COLO829 (cell line): Measurements from ENCODE around the gene LIX1L.

Source experiments
- DNase-seq: peaks from one replicate; pipeline ENCODE4 v3.0.0; 2012; ENCODE audit warnings: low spot score

The LIX1L gene

DNA sequence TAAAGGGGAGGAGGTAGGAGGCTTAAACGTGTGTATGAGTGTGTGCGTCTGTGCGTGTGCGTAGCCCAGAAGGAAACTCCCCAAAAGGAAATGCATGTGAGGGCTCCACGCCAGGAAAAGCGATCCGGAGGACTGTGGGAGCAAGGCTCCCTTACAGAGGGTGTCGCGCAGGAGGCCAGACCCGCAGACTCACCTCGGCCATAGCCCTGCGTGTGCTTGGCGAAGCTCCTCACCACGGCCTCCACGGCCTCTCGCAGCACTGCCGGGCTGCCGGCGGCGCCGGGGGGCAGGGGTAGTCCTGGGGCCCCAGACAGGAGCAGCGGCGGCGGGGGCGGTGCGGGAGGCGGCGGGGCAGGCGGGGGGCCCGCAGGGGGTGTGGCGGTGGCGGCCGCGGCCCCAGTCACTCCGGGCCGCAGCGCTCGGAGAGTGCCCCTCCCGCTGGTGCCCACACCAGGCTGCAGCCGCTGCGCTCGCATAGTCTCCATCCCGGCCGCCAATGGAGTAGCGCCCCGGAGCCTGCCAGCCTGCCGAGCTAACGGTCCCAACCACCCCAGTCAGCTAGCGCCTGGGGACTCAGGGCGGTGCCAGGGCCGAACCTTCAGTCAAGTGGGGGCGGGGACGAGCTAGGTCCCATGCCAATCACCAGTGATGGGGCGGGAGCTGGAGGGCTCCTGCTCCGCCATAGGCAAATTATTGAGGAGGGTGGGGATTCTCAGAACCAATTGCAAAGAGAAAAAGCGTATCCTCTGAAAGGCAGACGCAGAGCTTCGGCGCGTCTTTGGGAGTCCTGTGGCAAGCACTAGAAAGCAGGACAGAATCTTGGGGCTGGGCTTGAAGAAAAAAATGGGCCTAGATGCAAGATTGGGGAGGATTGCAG lies at the start of gene LIX1L:
LIX1L (minus strand) TSS at position 575 of the 877 bp plus-strand sequence; CDS start at position 485, 90 bp downstream.
- DNase-seq, result peak; percentile 99

DNA sequence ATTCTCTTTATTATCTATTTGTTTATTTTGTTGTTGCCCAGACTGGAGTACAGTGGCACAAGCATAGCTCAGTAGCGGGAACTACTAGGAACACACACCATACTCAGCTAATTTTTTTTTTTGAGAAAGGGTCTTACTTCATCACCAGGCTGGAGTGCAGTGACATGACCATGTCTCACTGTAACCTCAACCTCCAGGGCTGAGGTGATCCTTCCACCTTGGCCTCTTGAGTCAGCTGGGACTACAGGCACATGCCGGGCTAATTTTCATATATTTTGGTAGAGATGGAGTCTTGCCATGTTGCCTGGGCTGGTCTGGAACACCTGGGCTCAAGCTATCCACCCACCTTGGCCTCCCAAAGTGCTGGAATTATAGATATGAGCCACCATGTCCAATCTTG lies 43.9 kb upstream of the LIX1L start:
- DNase-seq, result no peak

DNA sequence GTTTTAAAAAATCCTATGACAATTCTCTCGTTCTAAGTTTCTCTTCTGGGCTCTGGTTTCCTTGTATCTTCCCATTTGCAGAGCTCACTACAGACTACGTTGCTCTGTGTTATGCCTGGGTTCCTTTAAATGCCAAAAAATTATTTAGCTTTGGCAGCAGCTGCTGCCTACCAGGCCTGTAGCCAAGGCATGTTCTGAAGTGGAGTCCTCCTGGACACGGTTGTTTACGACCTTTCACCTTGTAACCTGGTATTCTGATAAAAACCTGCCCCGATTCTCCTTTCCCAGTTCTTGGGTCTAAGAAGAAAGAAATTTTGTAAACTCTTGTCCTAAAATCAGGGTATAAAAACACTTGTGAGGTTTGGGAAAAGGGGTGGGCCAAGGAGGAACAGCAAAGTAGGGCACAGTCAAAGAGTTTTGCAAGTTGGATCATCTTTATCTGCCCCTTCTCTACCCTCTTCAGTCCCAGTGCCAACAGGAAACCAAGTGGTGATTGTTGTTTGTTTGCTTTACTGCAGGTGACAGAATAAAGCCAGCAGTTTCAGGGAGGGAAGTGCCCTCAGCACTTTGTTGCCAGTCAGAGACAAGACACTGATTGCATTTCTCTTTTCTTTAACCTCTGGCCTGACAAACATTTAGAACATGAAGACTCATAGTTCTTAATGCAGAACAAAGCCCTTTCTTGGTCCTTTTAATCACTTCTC lies 41.7 kb upstream of the LIX1L start:
- DNase-seq, result no peak

GRCh38 chr1:145997718-145998023 lies 39.9 kb upstream of the LIX1L start:
- no peak for DNase-seq

DNA sequence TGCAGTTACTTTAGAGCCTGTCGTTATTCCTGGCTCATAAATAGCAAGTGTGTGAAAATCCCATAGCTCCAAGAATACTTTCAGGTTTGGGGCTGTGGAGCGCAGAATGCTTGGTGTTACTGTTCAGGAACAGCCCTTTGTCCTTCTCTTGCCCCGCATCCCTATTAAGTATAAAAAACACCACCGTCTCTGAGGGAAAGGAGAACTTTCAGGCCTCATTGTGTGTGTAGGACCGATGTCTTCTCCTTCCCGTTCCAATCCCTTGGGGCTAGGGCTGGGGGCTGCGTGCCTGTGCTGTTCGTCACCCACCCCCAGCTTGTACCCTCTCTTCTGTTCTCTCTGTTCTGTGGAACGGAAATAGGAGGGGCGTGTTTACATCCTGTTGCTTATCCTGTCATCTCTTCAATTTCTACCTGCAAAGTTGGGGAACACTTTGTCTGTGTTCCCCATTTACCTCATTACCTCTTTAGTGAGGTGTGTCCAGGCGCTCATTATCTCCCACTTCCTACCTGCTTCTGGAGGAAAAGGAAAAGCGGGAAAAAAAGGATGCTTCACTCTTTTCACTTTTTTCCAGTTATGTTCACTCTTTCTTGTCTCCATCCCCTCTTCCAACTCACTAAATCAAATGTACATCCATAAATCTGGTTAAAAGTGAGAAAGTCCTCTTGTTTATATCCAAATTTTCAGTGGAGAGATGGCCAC lies 39.4 kb upstream of the LIX1L start:
- DNase-seq, result peak; percentile 27

DNA sequence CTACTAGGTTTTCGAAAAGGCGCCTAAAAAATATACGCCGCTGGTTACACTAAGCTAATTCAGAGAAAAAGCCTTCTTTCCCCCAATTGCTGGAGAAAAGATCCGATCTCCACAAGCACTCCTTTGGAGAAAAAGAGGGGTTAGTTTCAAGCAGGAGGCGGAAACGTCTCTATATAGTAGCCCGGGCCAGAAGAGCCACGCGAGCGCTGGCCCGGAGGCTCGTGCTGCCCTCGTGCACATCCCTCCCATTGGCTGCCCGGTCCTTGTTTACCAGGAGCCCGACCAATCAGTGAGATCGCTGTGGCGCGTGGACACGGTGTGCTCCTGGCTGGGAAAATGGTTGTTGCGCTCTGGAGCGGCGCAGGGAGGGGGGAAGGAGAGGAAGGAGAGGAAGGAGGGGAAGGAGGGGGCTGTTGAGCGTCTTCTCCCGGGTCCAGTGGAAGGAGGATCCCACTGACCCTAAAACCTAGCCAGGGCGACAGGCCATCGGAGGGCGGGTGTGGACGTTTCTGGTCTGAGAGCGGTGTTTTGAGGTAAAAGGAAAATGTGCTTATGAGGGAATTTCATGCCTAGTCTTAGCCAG lies 38.7 kb upstream of the LIX1L start, which contains the start of gene TXNIP:
TXNIP (minus strand) TSS at position 147 of the 583 bp plus-strand sequence. CDS start 313 bp downstream, outside the sequence.
- DNase-seq, result peak; percentile 100

DNA sequence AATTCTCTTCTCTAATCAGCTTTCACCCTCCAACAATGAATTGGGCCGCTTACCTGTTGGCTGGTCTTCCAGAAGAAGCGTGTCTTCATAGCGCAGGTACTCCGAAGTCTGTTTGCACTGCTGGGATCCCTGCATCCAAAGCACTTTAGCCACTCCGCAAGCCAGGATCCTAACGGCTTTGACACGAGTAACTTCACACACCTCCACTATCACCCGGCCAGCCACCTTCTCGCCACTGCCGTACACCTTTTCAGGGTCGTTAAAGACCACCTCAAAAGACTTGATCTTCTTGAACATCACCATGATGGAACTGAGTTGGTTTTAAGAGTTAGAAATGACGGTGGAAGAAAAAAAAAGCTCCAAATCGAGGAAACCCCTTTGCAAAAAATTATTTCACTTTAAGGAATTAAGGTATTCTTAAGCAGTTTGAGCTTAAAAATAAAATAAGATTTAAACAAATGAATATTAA lies 38.2 kb upstream of the LIX1L start:
- no peak for DNase-seq

DNA sequence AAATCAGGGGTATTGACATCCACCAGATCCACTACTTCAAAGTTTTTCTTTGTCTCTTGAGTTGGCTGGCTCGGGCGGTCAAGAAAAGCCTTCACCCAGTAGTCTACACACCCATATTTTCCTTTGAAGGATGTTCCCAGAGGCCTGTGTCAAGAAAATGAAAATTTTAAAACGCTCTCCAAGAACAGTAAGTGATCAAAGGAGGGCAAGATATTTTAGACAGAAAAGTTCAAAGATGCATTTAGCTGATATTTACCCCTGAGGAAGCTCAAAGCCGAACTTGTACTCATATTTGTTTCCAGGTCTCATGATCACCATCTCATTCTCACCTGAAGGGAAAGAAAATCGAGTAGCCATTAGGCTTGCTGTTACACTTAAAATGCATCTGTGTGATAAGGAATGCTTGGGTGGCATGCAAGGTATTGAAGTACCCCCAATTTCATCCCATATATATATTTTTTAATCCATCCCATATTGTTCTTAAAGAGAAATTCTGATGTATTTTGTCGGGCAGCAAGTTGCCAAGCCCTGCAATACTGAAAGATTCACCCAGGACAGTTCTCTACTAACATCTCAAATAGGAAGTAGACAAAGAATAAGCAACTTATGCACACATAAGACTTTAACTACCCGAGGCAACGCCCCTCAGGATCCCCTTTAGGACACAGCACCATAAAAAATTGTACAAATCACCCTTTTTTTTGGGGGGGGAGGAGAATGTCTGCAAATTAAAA lies 37.5 kb upstream of the LIX1L start:
- no peak for DNase-seq

DNA sequence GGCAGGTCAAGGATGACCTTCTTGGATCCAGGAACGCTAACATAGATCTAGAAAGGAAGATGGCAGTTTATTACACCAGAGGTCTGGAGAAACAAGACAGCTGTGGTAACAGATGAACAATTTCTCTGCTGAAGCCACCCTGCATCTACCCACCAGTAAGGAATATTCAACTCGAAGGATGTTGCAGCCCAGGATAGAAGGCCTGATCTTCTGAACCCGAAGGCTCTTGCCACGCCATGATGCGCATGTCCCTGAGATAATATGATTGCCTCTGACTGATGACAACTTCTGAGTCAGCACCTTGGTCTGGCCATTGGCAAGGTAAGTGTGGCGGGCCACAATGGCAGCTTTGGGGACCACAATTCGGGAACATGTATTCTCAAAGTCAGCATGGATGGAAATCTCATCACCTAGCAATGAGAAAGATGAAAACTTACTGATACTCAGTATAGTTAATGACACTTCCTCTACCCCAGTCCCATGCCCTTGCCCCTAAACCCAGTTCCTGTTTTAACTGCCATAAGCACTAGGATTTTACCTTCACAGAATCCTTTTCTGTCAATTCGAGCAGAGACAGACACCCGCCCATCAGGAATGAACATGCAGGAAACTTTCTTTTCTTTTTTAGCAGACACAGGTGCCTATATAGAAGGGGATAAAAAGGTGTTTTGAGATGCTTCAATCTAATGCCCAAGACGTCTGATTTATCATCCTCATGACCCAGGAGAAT lies 36.7 kb upstream of the LIX1L start:
- no peak for DNase-seq

DNA sequence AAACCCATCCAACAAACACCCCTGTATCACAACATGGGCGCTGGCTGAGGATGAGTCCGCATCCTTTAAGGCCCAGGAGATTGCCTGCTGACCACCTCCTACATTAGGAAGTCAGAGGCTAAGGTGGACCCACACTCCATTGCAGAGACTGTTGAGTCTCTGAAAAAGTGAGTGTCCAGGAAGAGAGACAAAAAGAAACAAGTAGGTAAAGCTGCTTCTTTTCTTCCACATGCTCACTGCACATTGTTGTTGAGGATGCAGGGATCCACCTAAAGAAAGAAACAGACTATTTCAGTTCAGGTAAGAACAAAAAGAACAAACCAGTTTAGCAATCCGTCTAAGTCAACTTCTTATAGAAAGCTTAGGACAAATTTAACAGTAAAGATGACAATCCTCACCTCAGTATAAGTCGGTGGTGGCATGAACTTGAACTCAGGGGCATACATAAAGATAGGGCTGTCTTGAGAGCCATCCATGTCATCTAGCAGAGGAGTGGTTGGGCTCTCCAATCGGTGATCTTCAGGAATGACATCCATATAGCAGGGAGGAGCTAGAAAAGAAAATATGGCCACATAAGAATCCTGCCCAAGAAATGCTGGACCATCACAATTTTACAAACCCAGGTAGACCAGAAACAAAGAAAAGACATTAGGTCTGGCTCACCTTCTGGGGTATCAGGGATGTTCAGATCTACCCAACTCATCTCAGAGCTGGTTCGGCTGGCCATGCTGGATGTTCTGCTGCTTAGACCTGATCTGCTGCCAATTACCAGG lies 36.0 kb upstream of the LIX1L start:
- DNase-seq, result no peak

DNA sequence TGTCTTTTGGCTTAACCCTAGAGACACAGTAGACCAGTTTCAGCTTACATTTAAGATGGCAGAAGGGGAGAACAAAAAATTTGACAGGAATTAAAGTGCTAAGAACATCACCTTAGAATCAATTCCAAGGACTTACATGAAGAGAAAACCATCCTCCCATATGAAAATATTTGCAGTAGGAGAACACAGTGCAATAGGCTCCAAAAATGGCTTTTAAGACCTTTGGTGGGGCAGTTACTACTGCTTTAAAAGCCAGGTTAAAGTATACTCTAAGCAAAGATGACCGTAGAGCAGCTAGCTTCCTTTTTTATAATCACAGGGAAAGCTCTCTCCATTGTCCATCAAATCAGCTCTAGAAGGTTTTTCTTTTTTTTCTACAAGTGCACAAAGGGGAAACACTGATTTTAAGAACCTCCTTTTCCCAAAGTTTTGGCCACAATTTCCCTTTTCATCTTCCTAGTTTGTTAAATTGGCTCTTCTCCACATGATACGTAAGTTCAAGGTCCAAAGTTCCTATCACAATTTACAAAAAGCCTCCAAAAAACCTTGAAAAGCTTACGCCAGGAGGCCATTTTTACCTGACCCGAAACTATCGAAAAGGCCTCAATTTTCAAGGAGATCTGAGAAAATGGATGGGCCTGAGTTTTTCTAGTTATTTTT lies 35.3 kb upstream of the LIX1L start:
- DNase-seq, result no peak

DNA sequence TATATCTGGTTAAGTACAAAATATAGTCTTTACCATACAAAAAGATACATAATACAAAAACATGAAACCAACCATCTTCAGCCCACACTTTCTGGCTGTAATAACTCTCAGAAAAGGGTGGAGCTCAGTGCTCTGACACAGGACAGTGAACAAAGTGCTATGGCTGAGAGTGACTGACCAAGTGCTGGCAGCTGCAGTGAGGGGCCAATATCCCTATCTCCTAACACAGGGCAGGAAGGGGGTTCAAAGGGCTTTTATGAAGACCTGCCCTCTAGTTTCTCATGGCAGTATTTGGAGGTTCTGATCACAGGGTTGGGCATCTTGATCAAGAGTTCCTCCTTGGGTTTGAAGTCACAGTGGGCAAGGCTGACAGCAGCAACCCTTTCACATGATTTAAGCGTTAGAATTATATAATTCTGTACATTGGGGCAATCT lies 34.7 kb upstream of the LIX1L start:
- no peak for DNase-seq

DNA sequence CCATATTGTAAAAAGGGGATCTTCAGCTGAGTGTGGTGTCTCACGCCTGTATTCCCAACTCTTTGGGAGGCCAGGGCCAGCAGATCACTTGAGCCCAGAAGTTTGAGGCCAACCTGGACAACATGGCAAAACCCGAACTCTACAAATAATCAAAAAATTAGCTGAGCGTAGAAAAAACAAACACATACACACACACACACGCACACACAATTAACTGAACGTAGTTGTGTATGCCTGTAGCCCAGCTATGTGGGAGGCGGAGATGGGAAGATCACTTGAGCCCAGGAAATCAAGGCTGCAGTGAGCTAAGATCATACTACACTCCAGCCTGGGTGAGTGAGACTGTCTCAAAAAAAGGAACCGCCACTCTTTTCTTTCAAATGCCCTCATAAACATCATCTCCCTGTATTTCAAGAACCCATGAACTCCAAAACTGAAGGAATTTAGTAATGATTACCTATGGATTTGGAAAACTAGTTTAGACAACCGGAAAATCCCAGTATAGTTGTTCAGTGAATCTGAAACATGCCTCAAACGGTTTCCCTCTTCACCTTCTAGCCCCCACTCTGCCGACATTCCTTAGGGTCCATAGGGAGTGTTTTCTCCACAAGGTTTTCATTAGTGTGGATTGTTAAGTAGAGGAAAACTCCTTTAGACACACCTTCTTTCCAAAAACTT lies 34.1 kb upstream of the LIX1L start:
- no peak for DNase-seq

DNA sequence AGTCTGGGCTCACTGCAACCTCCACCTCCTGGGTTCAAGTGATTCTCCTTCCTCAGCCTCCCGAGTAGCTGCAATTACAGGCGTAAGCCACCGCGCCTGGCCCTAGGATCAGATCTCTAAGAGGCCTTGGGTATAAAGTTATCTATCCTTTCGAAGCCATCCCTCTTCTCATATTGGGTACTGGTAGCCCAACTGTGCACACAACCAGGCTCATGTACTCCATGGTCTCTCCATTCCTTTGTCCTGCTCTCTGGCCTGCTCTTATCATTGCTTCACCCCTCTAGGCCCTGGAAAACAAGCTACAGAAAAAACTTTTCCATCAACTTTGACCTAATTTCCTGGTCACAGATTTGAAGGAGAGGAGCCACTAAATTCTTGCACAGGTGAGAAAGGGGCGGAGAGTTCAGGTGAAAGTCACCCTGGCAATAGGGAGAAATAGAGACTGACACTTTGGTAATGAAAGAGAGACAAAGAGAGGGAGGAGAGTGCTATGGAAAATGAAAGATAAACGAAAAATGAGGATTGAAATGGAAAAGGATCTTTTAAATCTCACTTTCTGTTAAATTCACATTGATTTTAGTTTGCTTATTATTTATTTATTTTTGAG lies 32.5 kb upstream of the LIX1L start:
- no peak for DNase-seq

DNA sequence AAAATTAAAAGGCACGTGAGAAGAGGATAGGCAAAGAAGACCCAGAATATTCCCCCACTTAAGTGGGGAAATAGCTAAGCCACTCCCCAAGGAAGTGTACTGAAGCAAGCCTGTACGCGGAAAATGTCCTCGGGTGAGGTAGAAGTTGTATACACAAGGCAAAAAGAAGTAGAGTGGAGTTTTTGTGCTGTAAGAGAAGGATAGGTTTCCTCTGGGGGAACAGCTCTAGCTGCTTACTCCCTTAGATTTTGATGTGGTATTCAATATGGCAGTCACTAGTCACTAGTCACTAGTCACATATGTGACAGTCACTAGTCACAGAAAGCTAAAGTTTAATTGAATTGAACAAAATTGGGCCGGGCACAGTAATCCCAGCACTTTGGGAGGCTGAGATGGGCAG lies 31.0 kb upstream of the LIX1L start:
- no peak for DNase-seq

- DNase-seq, result no peak
Observed at GRCh38 chr1:145987926-145988325, 30.1 kb upstream of the LIX1L start.

DNA sequence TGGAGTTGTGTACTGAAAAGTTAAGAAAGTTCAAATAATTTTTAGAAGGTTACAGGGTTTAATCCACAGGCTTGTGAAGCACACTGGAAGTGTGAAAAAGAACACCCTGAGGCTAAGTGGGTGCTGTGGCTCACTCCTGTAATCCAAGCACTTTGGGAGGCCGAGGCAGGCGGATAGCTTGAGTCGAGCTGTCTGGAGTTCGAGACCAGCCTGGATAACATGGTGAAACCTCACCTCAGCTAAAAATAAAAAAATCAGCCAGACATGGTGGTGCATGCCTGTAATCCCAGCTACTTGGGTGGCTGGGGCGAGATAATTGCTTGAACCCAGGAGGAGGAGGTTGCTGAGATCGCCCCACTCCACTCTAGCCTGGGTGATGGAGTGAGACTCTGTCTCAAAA lies 28.7 kb upstream of the LIX1L start:
- no peak for DNase-seq
